Transverse colon (tissue), 4 donors: ENCODE results near the gene TNS3.

Experiments used
- CTCF ChIP-seq, 5 experiments: fragments of 200-600 bp in 3 of 5; fragments of 450-650 bp in 2 of 5; sonication (generic) in 3 of 5; IDR thresholded peaks; 1 replicate in 2 of 5; 2 replicates in 3 of 5; pipeline ENCODE4 v1.5.1; 2016 to 2017; ENCODE audit warnings: antibody characterized with exemption in 5 of 5, inconsistent platforms in 3 of 5, mild to moderate bottlenecking in 2 of 5, moderate library complexity in 1 of 5
- POLR2AphosphoS5 ChIP-seq, 3 donors: sonication (generic); formaldehyde crosslinking; IDR thresholded peaks; one replicate each; pipeline ENCODE4 v1.6.1; 2016; ENCODE audit warnings: antibody characterized with exemption in 3 of 3

- TF ChIP-seq CTCF (IDR thresholded peaks at IDR 0.05) (no peak), POLR2AphosphoS5 (IDR thresholded peaks at IDR 0.05) (no peak)
Observed at GRCh38 chr7:47510192-47510591, 71.7 kb downstream of the TNS3 start.
